CD1c-positive myeloid dendritic cell (primary cell): ENCODE measurements around the gene OR6C2.
"Not testable (repeated sequence)": the region's sequence is repeated elsewhere in the genome, so short reads cannot be mapped to it uniquely, and the experiment has no call there.

Experiments used
- DNase-seq: peaks from one replicate; pipeline ENCODE4 v3.0.0-alpha.2; 2016; ENCODE audit errors: extremely low spot score

OR6C2 gene

DNA sequence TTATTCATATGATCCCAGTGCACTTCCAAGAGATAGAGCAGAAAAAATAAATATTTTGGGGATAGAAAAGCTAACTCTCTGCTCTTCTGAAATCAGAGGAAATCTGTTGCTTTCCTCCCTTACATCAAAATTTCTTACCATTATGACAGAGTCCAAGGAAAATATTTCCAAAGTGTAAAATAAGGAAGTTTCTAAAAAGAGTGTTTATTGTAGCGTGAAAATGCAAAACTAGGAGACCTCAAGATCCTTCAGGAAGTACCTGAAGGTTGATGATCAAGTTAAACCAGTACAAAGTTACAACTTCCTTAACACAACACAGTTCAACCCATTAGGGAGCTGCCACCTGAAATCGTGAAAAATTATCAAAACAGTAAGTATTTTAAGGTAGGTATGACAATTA lies at the start of gene OR6C2:
OR6C2 (plus strand) TSS at position 301 of the 400 bp plus-strand sequence. CDS start 8,138 bp downstream, outside the sequence.
- DNase-seq: no peak

DNA sequence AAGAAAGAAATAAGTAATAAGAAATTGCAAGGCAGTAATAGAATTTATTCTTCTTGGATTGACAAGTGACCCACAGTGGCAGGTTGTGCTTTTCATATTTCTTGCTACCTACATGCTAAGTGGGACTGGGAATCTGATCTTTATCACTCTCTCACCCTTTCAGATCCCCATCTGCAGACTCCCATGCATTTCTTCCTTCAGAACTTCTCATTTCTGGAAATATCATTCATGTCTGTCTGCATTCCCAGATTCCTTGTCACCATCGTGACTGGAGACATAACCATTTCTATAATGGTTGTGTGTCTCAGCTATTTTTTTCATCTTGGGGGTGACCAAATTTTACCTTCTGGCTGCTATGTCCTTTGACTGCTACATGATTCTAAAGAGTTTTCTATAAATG lies 47.5 kb upstream of the OR6C2 start:
- no peak for DNase-seq

DNA sequence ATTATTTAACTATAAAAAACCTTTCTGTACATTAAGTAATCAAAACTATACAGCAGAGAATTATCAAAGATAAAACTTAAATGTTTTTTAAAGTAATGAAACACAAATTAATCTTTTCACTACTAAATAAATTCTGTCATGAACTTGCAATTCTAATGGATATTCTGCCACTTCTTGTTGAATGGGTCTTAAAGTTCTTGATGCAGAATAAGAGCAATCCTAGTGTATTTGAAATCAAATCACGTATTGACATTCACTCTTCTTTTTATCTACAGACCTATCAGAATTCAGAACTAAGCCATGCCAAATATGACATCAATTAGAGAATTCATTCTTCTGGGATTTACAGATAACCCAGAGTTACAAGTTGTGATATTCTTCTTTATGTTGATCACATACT lies 43.6 kb upstream of the OR6C2 start, which contains the start of gene OR6C65:
OR6C65 (plus strand) TSS at position 301 of the 400 bp plus-strand sequence; CDS start at position 301, 0 bp downstream.
- DNase-seq: no peak

DNA sequence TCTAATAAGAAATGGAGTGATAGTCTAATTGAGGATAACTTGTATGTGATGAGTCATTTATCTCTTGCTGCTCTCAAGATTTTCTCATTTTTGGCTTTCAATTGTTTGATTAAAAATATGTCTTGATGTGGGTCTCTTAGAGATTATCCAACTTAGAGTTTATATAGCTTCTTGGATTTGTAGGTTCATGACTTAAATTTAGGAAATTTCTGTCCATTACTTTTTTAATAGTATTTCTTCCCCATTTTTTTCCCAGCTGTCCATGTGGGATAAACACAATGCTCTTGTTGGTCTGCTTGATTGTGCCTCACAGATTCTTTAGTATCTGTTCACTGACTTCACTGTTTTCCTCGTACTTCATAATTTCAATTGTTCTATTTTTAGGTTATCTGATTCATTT lies 36.0 kb upstream of the OR6C2 start:
- no peak for DNase-seq

DNA sequence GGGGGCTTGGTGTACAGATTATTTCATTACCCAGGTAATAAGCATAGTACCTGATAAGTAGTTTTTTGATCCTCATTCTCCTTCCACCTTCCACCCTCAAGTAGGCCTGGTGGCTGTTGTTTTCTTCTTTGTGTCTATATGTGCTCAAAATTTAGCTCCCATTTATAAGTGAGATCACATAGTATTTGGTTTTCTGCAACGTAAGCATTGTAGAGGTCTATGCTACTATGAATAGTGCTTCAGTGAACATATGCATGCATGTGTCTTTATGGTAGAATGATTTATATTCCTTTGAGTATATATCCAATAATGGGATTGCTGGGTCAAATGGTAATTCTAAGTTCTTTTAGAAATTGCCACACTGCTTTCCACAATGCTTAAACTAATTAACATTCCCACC lies 34.7 kb upstream of the OR6C2 start:
- DNase-seq: not testable (repeated sequence)

DNA sequence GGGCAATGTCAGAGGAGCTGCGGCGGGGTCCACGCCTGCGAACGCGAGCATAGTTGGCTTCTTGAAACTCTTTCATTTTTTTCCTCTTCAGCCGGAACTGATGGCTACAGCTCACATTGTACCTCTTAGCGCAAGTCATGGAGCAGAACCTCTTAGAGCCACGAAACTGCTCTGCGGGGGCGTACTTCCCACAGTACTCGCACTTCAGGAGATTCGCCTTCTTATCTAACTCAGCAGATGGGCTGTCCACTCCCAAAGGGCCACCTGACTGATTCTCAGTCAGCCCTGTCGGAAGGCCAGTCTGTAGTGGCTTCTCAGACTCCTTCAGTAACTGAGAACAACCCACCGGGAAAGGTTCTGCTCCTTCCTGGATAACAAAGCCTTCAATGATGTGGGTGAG lies 31.7 kb upstream of the OR6C2 start:
- DNase-seq: not testable (repeated sequence)

DNA sequence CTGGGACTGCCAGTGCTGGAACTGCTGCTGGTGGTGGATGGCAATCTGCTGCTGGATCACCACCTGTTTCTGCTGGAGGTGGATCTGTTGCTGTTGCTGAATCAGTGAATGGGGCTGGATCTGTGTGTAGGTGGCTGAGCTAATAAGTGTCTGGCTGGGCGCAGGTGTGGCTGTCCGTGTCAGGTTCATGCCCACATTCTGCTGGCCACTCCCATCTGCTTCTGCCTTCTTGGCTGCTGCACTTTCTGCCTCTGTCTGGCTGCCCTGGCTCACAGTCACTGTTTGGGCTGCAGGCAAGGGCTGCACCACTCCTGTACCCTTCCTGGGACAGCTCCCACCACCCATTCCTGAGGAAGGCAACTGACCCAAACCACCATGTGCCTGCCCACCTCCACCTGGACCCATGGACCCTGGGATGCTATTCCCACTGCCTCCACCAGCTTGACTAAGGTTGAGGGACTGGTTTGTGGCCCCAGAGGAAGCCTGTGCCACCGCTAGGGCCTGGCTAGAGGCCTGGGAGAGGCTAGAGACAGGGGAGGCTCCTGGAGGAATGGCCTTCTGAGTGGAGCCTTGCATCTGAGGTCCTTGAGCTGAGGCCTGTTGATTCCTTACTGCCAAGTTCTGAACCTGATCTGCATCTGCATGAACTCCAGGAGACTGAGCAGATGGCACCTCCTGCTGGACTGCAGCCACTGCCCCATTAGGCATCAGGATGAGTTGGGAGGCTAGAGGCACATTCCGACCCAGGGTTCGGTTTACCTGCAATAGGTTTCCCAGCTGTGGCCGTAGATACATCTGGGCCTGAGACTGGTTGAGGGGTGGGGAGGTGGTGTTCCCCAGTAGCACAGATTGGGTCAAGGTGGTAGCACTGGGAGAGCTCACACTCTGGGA lies 30.1 kb upstream of the OR6C2 start:
- DNase-seq: not testable (repeated sequence)

DNA sequence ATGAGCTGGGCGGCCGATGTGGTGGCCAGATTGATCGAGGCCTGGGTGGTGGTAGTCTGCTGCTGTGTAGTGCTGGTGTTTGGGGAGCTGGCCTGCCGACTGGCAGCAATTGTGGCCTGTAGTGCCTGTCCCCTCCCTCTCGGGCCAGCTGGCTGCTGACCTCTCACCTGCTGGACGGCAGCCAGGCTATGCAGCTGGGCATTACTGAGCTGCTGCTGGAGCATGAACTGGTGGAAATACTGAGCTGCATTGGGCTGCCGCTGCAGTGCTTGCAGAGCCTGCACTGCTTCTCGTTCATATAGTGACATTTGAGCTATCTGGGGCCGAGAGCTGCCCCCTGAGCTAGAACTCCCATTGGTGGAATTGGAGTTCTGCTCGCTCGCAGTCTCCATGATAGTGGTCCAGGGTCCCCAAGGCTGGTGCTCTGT lies 29.5 kb upstream of the OR6C2 start:
- DNase-seq: not testable (repeated sequence)

DNA sequence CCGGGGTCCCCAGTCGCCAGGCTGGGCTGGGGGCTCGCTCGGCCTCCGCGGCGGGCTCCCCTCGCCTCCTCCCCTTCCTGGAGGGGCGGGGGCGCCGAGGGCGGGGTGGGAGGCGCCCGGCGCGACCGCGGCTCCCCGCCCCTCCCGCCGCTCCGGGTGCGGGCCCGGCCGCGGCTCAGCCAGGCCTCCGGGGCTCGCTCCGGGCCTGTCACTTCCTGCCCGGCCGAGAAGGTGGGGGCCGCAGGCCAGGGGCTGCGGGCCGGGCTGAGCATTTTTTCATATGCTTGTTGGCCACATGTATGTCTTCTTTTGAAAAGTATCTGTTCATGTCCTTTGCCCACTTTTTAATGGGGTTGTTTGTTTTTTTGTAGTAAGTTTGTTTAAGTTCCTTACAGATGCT lies 29.0 kb upstream of the OR6C2 start:
- DNase-seq: not testable (repeated sequence)

DNA sequence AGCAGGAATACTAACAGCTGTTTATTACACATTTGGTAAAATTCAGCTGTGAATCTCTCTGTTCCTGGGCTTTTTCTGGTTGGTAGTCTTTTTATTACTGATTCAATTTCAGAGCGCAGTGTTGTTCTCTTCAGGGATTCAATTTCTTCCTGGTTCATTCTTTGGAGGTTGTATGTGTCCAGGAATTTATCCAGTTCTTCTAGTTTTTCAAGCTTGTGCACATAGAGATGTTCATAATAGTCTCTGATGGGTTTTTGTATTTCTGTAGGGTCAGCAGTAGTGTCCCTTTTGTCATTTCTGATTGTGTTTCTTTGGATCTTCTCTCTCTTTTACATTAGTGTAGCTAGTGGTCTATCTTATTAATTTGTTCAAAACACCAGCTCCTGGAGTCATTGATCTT lies 26.9 kb upstream of the OR6C2 start:
- no peak for DNase-seq

DNA sequence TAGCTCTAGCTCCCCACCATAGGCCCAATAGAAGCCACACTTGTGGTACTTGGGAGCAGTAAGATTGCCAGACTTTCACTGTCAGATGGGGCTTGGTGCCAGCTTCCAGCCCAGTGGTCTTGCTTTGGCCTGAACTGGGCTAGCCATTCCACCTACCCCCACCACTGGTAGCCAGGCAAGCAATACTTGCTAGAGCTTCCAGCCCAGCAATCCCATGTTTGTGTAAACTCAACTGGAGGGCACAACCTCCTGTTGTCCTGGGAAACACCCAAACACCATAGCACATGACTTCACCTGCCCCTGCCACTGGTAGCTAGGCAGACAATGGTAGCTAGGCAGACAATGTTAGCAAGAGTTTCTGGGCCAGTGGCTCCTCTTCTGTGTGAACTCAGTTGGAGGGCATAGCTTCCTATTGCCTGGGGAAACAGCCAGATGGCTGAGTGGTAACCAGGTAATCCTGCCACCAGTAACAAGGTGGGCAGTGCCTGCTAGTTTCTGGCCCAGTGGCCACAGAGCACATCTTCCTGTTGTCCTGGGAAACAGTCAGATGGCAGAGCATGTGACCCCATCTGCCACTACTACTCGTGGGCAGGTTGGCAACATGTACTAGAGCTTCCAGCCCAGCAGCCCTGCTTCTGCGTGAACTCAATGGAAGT lies 23.4 kb upstream of the OR6C2 start:
- no peak for DNase-seq

DNA sequence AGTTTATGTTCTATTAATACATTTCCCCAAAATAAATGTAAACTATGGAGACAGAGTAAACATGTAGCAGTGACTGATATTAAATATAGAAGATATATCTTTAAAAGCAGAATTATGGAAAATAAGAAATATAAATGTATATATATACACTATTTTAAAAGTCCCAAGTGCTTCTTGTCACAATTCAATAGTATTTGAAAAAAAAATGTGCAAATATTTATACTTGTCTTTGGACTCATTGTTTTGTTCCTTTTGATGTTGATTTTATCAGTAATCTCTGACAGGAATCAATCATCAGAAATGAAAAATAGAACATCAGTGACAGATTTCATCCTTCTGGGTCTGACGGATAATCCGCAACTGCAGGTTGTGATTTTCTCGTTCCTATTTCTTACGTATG lies 17.9 kb upstream of the OR6C2 start, which contains the start of gene OR6C76:
OR6C76 (plus strand) TSS at position 301 of the 400 bp plus-strand sequence; CDS start at position 301, 0 bp downstream.
- DNase-seq: no peak

DNA sequence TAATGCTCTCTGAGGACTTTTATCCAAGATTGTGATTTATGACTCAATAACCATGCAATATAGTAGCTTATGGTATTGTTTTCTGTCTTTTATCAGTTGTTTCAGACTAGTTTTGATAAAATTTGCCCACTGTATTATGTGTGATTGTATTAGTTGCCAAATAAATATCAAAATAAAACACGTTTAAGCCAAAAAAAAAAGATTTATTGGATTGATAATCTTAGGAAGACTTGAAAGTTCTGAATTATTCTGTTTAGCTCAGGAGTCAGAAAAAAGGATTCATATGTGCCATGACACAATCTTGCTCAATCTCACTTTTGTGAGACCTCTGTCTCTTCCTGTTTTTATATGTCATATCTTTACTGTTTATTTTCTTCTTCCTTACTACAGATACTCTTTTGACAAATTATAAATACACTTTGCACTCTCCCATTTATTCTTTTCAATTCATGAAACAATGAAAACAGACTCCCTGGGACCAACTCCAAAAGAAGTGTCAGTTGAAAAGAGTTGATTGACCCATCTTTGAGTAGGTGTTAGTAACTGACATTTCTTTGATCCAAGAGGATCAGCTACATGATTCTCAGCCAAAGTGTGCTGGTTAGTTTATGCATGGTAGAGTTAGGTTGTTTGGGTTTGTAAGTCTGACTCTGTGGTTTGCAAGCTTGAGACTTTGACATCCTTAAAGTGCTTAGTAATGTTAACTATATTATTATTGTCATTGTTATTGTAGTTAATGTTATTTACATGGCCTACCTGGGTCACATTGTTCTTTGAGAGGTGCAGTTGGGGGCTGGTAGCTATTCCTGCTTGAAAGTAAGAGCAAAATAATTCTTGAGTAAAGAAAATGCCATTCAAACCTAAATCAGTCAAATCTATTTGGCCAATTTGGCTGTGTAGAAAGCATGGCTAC lies 15.3 kb upstream of the OR6C2 start:
- peak; percentile 11 for DNase-seq

DNA sequence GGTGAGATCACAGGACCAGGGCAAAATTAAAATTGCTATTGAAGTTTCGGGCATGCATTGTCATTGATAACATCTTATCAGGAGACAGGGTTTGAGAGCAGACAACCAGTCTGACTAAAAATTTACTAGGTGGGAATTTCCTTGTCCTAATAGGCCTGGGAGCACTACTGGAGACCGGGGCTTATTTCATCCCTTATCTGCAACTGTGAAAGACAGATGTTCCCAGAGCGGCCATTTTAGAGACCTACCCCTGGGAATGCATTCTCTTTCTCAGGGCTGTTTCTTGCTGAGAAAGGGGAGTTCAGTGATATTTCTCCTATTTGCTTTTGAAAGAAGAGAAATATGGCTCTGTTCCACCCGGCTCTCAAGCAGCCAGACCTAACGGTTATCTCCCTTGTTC lies 2.6 kb upstream of the OR6C2 start:
- not testable (repeated sequence) for DNase-seq

DNA sequence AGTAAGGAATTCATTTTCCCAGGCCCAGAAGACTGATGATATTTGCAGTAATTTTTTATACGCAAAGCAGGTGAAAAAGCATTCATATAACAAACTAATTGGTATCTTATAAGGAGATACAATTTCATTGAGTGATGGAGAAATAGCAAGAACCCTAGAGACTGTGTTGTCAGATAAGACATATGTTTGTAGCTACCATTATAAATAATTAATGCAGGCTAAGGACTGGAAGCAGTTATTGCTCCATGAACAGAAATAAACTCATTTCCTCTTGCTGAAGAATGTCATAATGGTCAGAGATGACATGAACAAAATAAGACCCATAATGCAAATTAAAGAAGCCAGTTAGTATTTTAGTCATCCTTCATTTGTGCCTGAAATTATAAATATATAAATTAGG lies 1.5 kb downstream of the OR6C2 start:
- DNase-seq: no peak

DNA sequence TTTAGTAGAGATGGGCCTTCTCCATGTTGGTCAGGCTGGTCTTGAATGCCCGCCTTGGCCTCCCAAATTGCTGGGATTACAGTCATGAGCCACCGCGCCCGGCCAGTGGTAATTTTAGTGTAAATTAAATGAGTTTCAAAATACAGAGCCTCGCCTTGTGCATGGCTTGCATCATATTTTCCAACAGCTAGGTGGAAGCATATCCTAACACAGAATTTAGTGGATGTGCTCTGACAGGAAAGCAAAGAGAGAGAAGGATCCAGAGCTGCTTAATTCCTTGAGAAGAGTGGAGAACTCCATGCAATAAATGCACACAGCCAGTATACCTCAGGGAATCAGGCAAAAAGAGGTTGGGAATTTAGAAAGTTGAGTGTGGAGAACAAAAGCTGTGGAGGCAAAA lies 2.5 kb downstream of the OR6C2 start:
- DNase-seq: no peak

DNA sequence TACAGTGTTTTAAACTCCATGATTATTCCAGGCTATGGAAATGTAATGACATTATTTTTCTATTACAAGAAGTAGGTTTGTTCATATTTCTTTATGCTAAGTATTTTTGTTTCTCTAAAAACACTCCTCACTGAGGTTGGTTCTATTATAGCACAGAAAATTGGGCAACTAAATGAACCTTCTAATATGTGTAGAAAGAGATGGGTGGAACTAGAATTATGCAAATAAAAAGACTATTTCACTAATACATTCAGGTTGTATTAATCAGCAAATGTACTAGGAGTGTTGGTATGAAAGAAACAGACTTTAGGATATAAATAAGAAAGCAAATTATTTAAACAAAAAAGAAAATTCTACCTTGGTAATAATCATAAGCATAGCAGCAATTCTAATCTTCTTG lies 4.9 kb downstream of the OR6C2 start:
- DNase-seq: no peak

DNA sequence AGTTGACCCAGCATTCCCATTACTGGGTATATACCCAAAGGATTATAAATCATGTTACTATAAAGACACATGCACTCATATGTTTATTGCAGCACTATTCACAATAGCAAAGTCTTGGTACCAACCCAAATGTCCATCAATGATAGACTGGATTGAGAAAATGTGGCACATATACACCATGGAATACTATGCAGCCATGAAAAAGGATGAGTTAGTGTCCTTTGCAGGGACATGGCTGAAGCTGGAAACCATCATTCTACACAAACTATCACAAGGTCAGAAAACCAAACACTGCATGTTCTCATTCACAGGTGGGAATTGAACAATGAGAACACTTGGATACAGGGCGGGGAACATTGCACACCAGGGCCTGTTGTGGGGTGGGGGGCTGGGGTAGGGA lies 21.1 kb downstream of the OR6C2 start:
- not testable (repeated sequence) for DNase-seq

DNA sequence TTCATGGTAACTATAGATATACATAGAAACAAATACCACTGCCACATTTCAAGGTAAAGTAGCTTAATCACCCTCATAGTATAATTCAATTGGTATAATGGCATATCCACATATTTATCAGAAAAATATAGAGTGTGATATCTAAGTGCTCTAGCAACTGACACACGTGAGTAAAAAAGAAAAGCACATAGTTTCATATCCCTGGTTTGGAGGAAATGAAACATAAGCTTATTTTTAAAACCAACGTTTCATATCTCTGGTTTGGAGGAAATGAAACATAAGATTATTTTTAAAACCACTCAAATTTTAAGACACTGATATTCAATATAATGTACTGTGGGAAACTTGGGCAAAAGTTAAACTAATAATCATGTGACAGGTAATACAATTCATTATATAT lies 24.0 kb downstream of the OR6C2 start:
- DNase-seq: peak; percentile 53

DNA sequence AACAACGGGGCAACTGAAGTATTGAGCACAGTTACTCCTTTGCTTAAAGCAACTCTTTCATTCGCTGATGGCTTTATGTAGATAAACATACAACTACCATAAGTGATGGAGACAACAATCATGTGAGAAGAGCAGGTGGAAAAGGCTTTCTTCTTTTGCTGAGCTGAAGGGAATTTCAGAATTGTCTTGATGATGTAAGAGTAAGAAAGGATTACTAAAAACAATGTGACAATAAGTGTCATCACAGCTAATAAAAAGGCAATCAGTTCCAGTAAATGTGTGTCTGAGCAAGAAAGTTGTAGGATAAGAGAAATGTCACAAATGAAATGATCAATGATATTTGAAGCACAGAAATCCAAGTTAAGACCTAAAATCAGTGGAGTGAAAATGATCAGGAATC lies 25.4 kb downstream of the OR6C2 start:
- no peak for DNase-seq

DNA sequence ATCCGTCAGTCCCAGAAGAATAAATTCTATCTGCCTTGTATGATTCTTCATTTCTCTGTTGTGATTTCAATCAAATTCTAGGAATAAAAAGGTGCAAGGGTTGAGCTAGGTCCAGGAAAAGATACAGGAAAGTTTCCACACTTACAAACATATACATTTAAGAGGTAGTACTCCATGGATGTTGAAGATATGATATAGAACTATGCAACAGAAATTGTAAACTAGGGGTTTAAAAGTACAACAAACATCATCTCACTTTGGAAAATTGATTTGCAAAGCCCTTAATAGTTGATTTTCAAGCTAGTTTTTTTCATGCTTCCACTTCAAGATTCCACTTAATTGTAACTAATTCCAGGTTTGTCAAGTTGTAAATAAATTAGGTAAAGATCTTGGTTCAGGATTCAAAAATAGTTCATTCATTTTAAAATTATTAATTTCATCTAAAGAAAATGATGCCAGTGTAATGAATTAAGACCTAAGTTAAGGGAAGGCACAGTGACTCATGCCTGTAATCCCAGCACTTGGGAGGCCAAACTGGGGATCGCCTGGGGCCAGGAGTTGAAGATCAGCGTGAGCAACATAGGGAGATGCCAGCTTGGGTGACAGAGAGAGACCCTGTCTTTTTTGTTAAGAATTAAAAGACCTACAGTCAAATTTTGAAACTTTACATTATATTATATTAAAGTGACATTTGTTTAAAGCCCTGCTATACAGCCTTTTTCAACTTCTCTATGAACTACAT lies 26.4 kb downstream of the OR6C2 start, which contains the start of gene OR6C70:
OR6C70 (minus strand) TSS at position 51 of the 742 bp plus-strand sequence; CDS start at position 51, 0 bp downstream.
- DNase-seq: no peak
